ENCODE results near the gene NFKBIE. TPM values are rescaled to one million over a fixed set of nuclear protein-coding genes. Genes with fewer than 3 reads are reported as not detected.

NFKBIE gene
- total and polyA plus RNA-seq, 2 experiments from 2014 or later = 14.6 to 25.9 TPM

GRCh38 chr6:44257025-44257752 is 8.2 kb downstream of the NFKBIE start, which contains the start of gene SLC35B2 (continued):
- no peak for TF ChIP-seq NANOG (IDR thresholded peaks at IDR 0.05; ENCODE audit: borderline replicate concordance)
- no peak for TF ChIP-seq ZNF331 (CRISPR knock-in tag; IDR thresholded peaks at IDR 0.05; ENCODE audit: low read depth)
- TF ChIP-seq ZNF114 (CRISPR knock-in tag; IDR thresholded peaks at IDR 0.05) = no peak
- TF ChIP-seq EZH2phosphoT487 (IDR thresholded peaks at IDR 0.05; ENCODE audit: unreplicated experiment) = no peak
- TF ChIP-seq CTCF (conservative IDR thresholded peaks at IDR 0.05; ENCODE audit: low read depth in 2 of 2) = peak; percentile 36 to 70
- no peak for TF ChIP-seq STAT1 (IDR thresholded peaks at IDR 0.05; ENCODE audit: unreplicated experiment)

GRCh38 chr6:44256775-44257024 is 8.7 kb downstream of the NFKBIE start:
- Mint-ChIP-seq H3K27me3 (ENCODE audit: insufficient read depth, low read depth, poor library complexity) (peaks cover 48% of the 10 kb centered on the region), H3K9me3 (peaks cover 7% of the 10 kb centered on the region), H3K36me3 (ENCODE audit: low read depth) (peaks cover 66% of the 10 kb centered on the region), H3K27ac (peak overlapping the region; percentile 97), H3K4me1 (peaks cover 47% of the 10 kb centered on the region), H3K4me3 (peak overlapping the region; percentile 96)
- no peak for TF ChIP-seq ZNF114 (CRISPR knock-in tag; IDR thresholded peaks at IDR 0.05)
- no peak for TF ChIP-seq ZNF331 (CRISPR knock-in tag; IDR thresholded peaks at IDR 0.05; ENCODE audit: low read depth)
- no peak for TF ChIP-seq STAT1 (IDR thresholded peaks at IDR 0.05; ENCODE audit: unreplicated experiment)
- TF ChIP-seq ZNF462 (CRISPR knock-in tag; IDR thresholded peaks at IDR 0.05) = no peak
- H3K4me3 ChIP-seq = peak overlapping the region; percentile 94
- H3K4me1 ChIP-seq (ENCODE audit: insufficient read depth) = no peaks in the 10 kb centered on the region
- H3F3A ChIP-seq (replicated peaks; ENCODE audit: low read depth) = peaks cover 49% of the 10 kb centered on the region
- H3K4me2 ChIP-seq = peak overlapping the region; percentile 97
- peaks cover 17% of the 10 kb centered on the region for H4K20me1 ChIP-seq (replicated peaks; ENCODE audit: insufficient read depth)
- peaks cover 16% of the 10 kb centered on the region for H3K79me2 ChIP-seq (replicated peaks; ENCODE audit: insufficient read depth)
- H2AFZ ChIP-seq = no peak overlapping the region
- ATAC-seq = peak; percentile 45
- peak; percentile 81 for DNase-seq (ENCODE audit: low spot score)
- H3K27me3 ChIP-seq (ENCODE audit: insufficient read depth) = no peaks in the 10 kb centered on the region
- H3K36me3 ChIP-seq (ENCODE audit: insufficient read depth) = peaks cover 27% of the 10 kb centered on the region
- H3K9me2 ChIP-seq (ENCODE audit: insufficient read depth) = no peaks in the 10 kb centered on the region
- peak overlapping the region; percentile 97 for H3K27ac ChIP-seq (ENCODE audit: low read depth)

Measured in GM23338 (cell line).